Neural crest cell (in vitro differentiated cells): Measurements from ENCODE around the gene OSBPL3. TPM values are rescaled to one million over a fixed set of nuclear protein-coding genes. Genes with fewer than 3 reads are reported as not detected.

Experiments used
- DNase-seq: peaks from one replicate; pipeline ENCODE4 v3.0.0; 2021; ENCODE audit warnings: low read depth, mixed read lengths, low spot score
- H3K27ac Mint-ChIP-seq: one replicate; pipeline ENCODE4 v1.8.0; 2021; ENCODE audit warnings: mild to moderate bottlenecking, mixed read lengths; ENCODE audit not compliant: unreplicated experiment
- H3K27me3 Mint-ChIP-seq: 2 replicates; pipeline ENCODE4 v1.8.0; 2021; ENCODE audit warnings: low read depth, mild to moderate bottlenecking, mixed read lengths
- H3K36me3 Mint-ChIP-seq: 2 replicates; pipeline ENCODE4 v1.8.0; 2021; ENCODE audit warnings: low read depth, mild to moderate bottlenecking, mixed read lengths
- H3K4me1 Mint-ChIP-seq: 2 replicates; pipeline ENCODE4 v1.8.0; 2021; ENCODE audit warnings: mixed read lengths
- H3K4me3 Mint-ChIP-seq: one replicate; pipeline ENCODE4 v1.8.0; 2021; ENCODE audit warnings: mild to moderate bottlenecking, mixed read lengths
- H3K9me3 Mint-ChIP-seq: 2 replicates; pipeline ENCODE4 v1.8.0; 2021; ENCODE audit warnings: mixed read lengths
- total RNA-seq: library from RNA; stranded (reverse); gene quantifications from 2 replicates; pipeline ENCODE4 v1.2.1, GENCODE V29; 2021
- TF ChIP-seq, protein P1 (sequence below): fragments of 200-600 bp; sonication (generic); conservative IDR thresholded peaks from 2 replicates; pipeline ENCODE4 v1.5.0; 2021; ENCODE audit warnings: antibody characterized with exemption, mild to moderate bottlenecking

Gene OSBPL3
- total RNA-seq, 1 donor from 2014 or later = 11.8 TPM

DNA sequence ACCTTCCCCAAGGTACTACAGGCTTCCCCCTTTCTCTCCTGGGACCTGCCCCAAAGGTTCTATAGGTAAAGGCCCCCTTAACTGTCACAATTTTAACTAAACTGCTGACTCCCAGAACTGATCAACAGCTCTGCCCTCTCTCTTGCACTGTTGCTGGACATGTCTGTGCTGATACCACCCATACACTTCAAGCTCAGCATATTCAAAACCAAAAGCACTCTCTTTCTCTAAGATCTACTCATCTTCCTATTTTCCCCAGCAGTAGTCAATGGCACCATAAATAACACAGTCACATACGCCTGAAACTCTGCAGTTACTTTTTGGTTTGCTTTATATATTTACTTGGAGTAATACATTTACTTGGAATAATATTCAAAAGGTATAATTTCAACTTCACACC lies 12.3 kb downstream of the OSBPL3 start:
- Mint-ChIP-seq H3K27ac (no peak overlapping the region), H3K36me3 (no peaks in the 10 kb centered on the region), H3K4me1 (peaks cover 13% of the 10 kb centered on the region), H3K4me3 (no peak overlapping the region), H3K9me3 (peaks cover 4% of the 10 kb centered on the region), H3K27me3 (no peaks in the 10 kb centered on the region)
- no peak for DNase-seq
- TF ChIP-seq, protein P1, sequence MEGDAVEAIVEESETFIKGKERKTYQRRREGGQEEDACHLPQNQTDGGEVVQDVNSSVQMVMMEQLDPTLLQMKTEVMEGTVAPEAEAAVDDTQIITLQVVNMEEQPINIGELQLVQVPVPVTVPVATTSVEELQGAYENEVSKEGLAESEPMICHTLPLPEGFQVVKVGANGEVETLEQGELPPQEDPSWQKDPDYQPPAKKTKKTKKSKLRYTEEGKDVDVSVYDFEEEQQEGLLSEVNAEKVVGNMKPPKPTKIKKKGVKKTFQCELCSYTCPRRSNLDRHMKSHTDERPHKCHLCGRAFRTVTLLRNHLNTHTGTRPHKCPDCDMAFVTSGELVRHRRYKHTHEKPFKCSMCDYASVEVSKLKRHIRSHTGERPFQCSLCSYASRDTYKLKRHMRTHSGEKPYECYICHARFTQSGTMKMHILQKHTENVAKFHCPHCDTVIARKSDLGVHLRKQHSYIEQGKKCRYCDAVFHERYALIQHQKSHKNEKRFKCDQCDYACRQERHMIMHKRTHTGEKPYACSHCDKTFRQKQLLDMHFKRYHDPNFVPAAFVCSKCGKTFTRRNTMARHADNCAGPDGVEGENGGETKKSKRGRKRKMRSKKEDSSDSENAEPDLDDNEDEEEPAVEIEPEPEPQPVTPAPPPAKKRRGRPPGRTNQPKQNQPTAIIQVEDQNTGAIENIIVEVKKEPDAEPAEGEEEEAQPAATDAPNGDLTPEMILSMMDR = no peak

DNA sequence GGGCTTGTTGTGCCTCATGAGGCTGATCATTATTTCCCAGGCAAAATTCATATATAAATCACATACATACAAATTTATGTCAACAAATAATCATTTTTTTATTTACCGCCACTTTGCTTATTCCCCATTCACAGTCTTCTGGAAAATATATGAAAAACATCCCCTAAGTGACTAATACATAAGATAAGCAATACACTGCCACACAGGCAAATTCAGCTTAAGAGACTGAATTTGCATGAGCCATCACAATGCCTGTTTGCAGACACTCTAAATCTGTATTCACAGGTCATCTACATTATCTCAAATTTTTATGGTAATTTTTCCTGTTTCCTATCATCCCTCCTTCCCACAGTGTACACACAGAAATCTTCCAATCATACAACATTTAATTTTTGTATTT lies 13.2 kb downstream of the OSBPL3 start:
- DNase-seq = no peak
- TF ChIP-seq, protein P1 = no peak
- peaks cover 7% of the 10 kb centered on the region for H3K4me1 Mint-ChIP-seq
- peaks cover 4% of the 10 kb centered on the region for H3K9me3 Mint-ChIP-seq
- H3K27me3 Mint-ChIP-seq = no peaks in the 10 kb centered on the region
- no peak overlapping the region for H3K27ac Mint-ChIP-seq
- H3K4me3 Mint-ChIP-seq = no peak overlapping the region
- H3K36me3 Mint-ChIP-seq = no peaks in the 10 kb centered on the region

DNA sequence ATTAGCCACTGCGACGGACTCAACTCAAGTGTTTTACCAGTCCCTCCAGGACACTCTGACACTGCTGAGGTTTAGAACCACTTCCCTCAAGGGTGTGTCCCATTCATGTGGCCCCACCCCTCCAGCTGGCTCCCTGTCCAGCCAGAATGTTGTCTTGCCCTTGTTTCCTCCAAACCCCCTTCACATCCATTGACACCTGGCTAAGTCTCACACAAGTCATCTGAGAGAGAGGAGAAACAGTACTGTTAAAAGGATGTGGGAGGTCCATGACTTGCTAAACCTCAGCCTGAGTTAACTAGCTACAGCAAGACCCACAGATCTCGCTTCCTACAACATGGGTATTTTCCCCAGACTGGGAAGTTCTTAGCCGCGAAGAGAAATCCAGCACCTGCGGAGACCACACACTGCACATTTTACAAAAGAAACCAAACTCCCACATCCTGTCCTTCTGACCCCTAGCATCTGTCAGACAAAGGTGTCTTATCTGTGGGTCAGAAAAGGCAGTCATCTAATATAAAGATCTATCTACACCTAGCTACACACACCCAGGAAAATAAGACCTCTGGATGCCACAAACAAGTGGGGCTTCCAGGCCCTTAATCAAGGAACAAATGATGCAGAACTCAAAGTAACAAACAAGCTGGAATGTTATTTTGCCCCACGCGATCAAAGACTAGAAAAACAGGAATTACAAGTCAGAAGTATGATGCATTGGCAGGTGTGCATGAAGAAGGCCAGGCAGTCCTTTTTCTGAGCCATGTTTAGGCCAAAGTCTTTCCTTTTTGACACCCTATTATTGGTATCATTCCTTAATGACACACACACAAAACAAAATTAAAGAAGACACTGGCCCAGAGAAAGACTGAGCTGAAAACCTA lies 13.9 kb downstream of the OSBPL3 start:
- H3K9me3 Mint-ChIP-seq = peaks cover 8% of the 10 kb centered on the region
- H3K27ac Mint-ChIP-seq = no peak overlapping the region
- H3K4me3 Mint-ChIP-seq = no peak overlapping the region
- peaks cover 7% of the 10 kb centered on the region for H3K4me1 Mint-ChIP-seq
- TF ChIP-seq, protein P1 = no peak
- H3K27me3 Mint-ChIP-seq = no peaks in the 10 kb centered on the region
- DNase-seq = no peak
- no peaks in the 10 kb centered on the region for H3K36me3 Mint-ChIP-seq

DNA sequence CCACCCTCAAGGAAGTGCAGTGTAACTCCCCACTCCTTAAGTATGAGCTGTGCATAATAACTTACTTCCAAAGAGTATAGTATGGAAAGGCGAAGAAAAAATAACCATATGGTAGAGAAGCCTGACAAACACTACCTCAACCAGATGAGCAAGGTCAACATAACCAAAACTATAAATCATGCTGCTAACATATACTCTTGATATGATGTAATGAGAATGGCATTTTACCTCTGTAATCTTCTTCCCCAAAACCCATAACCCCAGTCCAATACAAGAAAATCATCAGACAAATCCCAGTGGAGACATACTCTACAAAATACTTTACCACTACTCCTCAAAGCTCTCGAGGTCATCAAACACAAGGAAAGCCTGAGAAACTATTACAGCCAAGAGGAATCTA lies 15.8 kb downstream of the OSBPL3 start:
- DNase-seq = no peak
- no peak overlapping the region for H3K27ac Mint-ChIP-seq

GRCh38 chr7:24963218-24963617 lies 16.8 kb downstream of the OSBPL3 start:
- H3K9me3 Mint-ChIP-seq = peaks cover 8% of the 10 kb centered on the region
- TF ChIP-seq, protein P1 = no peak
- no peak overlapping the region for H3K4me3 Mint-ChIP-seq
- no peak for DNase-seq
- no peak overlapping the region for H3K27ac Mint-ChIP-seq
- peaks cover 7% of the 10 kb centered on the region for H3K4me1 Mint-ChIP-seq
- H3K27me3 Mint-ChIP-seq = no peaks in the 10 kb centered on the region
- no peaks in the 10 kb centered on the region for H3K36me3 Mint-ChIP-seq

More for the DNA sequence above, 15.8 kb downstream of the OSBPL3 start:
- no peaks in the 10 kb centered on the region for H3K36me3 Mint-ChIP-seq
- H3K27me3 Mint-ChIP-seq = no peaks in the 10 kb centered on the region
- peaks cover 8% of the 10 kb centered on the region for H3K9me3 Mint-ChIP-seq
- peaks cover 7% of the 10 kb centered on the region for H3K4me1 Mint-ChIP-seq
- no peak overlapping the region for H3K4me3 Mint-ChIP-seq
- TF ChIP-seq, protein P1 = no peak
